ENCODE measurements around the gene DDX51.

DDX51 gene

DNA sequence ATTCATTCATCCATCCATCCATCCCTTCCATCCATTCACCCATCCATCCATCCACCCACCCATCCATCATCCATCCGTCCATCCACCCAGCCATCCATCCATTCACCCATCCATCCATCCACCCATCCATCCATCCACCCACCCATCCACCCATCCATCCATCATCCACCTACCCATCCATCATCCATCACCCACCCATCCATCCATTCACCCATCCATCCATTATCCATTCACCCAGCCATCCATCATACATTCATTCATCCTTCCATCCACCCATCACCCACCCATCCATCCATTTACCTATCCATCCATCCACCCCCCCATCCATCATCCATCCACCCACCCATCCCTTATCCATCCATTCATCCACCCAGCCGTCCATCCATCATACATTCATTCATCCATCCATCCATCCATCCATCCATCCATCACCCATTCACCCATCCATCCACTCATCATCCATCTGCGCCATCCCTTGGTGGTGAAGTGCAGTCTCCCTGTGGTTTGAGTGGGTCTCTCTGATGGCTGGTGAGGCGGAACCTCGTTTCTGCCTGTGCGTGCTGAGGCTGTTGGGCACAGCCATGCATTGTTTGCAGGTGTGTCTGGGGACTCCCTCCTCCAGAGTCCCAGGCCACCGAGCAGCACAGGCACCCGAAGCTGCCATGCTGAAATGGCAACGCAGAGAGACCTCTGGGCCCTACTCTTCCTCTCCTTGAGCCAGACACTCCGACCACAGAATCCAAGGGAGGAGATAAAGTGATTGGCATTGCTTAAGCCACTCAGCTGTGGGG, 22.9 kb upstream of the DDX51 start:
- no peak for FAIRE-seq

DNA sequence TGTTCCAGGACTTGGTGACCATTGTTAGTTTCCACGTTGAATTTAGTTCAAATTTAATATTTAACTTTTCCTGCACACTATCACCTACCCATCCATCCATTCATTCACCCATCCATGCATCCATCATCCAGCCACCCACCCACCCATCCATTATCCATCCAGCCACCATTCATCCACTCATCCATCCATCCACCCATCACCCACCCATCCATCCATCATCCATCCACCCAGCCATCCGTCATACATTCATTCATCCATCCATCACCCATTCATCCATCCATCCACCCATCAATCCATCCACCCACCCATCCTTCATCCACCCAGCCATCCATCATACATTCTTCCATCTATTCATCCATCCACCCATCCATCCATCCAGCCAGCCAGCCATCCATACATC, 22.0 kb upstream of the DDX51 start:
- FAIRE-seq: no peak

DNA sequence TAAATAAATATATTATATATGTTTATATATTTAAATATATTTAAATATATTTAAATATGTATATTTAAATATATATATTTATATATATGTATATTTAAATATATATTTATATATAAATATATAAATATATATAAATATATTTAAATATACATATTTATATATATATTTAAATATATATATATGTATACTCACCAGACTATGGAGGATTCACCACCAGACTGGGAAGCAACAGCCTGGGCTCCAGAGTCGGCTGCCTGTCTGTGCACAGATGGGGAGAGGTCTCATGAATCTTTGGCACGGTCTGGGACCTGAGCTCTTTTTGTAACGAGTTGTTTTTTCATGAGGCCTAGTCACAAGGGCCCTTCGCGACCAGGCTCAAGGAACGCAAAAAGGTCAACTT, 21.5 kb upstream of the DDX51 start:
- no peak for FAIRE-seq

DNA sequence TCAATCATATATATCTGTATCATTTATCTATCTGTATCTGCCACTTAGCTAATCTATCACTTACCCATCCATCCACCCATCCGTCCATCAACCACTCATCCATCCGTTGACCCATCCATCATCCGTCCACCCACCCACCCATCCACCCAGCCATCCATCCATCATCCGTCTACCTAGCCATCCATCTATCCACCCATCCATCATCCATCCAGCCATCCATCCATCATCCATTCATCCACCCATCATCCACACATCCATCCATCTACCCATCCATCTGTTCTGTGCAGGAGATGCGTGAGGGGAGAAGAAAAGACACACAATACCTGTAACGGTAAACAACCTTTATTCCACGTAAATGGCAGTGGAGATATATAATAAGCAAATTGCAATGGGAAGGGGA, 20.3 kb upstream of the DDX51 start:
- FAIRE-seq: no peak

DNA sequence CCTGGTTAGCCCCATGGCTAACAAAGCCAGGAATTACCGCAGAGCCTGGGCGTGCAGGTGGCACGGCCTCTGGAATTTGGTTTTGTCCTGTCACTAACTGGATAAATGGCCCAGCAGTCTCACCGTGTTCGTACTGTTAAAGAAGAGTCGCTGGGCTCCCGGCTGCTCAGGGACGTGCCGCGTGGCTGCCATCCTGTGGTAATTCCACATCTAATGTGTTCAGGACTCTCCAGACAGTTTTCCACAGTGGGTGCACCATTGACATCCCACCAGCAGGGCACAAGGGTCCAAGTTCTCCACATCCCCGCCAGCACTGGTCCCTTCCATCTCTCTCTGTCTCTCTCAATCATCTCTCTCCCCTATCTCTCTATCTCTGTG, 19.8 kb upstream of the DDX51 start:
- no peak for FAIRE-seq

DNA sequence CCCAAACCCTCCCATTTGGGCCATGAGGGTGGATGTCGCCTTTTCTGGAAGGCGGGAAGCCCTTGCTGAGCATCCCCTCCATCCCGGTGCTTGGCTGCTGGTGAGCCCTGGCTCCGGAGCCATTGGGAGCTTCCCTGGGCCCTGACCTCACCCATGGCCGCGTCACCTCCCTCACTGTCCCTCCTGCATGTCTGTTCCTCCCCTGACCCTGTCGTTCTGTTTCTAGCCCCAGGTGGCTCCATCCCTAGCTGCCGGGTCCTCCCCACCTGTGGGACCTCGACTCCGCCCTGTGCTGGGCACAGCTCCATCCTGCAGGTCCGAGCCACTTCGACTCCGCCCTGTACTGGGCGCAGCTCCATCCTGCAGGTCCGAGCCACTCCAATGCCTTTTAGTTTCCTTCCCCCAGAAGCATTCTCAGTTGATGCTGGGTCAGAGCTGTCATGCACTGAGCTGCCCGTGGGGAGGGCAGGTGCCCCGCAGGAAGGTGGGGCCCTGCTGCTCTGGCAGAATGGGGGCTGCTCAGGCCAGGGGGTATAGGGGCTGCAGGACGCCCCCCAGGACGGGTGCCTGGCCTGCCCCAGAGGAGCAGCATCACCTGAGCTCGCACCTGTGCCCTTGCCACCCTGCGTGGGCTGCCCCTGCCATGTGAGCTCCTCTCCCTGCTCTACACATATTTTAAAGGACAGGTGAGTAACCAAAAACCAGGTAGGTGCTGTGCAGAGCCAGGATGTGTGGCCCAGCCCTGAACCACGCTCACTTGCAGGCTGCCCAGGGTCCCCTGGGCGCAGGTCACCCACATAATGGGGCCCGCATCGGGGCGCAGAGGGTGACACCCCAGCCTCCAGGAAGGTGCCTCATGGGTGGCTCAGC, 19.2 kb upstream of the DDX51 start:
- no peak for FAIRE-seq

DNA sequence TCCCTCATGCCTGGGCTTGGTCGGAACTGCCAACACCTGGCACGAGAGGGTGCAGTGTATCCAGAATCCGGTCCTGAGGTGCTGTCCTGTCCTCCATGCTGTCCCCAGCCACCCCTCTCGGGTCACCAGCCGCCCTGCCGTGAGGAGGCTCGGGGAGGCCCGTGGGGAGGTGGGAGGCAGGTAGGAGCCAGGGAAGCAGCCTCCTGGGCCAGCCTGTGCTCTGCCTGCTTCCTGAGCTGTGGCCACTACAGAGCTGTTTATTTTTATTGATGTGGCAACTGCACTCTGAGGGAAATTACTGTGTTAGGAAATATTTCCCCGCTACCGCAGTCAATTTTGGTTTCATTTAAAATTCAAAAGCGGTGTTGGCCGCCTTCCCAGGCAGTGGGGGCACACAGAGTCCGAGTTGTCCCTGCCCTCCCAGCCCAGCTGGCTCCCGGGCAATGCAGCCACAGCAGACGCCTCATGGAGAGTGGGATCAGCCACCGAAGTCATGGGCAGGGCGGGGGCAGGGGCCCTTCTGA, 18.5 kb upstream of the DDX51 start:
- no peak for FAIRE-seq

DNA sequence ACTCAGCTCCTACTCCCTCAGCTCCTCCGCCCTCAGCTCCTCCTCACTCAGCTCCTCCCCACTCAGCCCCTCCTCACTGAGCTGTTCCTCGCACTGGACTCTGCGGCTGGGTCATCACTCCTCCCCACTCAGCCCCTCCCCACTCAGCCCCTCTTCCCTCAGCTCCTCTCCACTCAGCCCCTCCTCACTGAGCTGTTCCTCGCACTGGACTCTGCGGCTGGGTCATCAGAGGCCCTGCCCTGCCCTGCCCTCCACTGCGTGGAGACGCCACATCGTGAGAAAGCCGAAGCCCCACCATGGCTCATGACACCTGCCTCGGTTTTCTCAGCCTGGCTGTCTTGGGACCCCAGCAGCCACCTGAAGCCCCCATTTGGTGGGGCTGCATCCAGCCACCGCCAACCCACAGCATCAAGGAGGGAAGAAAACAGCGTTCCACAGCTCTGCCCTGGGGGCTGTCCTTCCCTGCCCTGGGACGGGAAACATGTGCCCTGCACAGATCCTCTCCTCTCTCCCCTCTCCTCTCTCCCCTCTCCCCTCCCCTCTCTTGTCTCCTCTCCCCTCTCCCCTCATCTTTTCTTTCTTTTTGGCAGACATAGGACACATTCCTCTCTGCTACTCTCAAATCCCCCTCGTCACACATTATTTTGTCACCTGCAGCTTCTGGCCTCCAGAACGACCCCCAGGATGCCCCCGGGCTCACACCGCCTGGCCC, 17.8 kb upstream of the DDX51 start:
- no peak for FAIRE-seq

DNA sequence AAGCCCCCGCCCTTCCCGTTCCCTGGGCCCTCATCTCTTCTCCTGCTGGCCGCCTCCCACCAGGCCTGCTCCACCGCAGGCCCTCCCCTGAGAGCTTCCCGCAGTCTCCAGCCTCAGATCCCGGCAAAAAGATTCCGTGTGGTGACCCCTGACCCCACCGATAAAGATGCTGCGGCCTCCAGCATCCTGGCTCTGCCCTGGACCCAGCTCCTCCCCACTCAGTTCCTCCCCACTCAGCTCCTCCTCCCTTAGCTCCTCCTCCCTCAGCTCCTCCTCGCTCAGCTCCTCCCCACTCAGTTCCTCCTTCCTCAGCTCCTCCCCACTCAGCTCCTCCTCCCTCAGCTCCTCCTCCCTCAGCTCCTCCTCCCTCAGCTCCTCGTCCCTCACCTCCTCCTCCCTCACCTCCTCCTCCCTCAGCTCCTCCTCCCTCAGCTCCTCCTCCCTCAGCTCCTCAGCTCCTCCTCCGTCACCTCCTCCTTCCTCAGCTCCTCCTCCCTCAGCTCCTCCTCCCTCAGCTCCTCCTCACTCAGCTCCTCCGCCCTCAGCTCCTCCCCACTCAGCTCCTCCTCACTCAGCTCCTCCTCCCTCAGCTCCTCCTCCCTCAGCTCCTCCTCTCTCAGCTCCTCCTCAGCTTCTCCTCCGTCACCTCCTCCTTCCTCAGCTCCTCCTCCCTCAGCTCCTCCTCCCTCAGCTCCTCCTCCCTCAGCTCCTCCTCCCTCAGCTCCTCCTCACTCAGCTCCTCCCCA, 17.1 kb upstream of the DDX51 start:
- FAIRE-seq: no peak

DNA sequence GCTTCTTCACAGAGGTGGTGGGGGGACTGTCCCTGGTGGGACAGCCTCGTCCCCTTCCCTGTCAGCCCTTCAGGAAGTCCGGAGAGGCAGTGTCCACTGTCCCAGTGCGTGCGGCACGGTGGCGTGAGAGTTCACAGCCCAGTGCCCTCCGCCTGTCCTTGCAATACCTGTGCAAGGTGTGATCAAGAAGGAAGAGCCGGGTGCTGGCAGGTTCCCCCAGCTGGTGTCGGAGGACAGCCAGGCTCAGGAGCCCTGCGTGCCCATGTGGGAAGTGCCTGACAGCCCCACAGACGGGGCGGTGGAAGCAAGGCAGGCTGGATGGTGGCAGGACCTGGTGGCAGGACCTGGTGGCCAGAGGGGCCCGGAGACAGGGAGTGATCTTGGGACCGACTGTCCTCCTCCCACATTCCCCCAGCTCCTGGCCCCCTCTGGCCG, 16.5 kb upstream of the DDX51 start:
- no peak for FAIRE-seq

DNA sequence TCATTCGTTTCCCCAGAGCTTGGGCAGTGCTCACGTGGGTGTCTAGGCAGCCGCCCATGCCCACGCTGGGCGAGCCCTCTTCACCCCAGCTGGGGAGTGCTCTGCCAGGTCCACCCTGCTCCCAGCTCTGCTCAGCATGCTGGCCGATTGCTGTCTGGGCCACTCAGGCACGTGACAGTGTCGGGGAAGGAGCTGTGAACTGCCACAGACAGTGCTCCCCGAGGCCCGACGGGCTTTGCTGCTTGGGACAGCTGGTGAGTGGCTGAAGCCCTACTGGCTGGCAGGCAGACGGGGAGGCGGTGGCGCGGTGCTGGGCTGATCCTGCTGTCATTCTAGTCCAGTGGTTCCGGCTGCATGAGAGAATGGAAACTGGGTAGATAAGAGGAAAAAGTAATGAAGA, 15.9 kb upstream of the DDX51 start:
- FAIRE-seq: no peak

DNA sequence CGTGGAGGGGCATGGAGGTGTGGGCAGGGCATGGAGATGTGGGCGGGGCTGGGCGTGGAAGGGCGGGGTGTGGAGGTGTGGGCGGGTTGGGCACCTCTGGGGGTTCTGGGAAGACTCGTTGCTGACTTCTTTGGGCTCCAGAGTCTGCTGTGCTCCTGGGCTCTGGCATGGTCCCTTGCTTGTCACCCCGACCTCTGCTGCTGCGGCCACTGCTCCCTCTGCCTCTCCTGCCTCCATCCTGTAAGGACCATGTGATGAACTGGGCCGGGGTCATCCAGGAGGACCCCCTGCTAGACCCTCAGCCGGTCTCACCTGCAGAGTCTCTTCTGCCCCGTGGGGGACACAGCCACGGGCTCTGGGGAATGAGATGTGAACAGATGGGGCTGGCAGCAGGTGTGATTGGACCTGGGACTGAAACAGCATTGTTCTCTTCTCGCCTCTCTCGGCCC, 15.5 kb upstream of the DDX51 start:
- FAIRE-seq: no peak

DNA sequence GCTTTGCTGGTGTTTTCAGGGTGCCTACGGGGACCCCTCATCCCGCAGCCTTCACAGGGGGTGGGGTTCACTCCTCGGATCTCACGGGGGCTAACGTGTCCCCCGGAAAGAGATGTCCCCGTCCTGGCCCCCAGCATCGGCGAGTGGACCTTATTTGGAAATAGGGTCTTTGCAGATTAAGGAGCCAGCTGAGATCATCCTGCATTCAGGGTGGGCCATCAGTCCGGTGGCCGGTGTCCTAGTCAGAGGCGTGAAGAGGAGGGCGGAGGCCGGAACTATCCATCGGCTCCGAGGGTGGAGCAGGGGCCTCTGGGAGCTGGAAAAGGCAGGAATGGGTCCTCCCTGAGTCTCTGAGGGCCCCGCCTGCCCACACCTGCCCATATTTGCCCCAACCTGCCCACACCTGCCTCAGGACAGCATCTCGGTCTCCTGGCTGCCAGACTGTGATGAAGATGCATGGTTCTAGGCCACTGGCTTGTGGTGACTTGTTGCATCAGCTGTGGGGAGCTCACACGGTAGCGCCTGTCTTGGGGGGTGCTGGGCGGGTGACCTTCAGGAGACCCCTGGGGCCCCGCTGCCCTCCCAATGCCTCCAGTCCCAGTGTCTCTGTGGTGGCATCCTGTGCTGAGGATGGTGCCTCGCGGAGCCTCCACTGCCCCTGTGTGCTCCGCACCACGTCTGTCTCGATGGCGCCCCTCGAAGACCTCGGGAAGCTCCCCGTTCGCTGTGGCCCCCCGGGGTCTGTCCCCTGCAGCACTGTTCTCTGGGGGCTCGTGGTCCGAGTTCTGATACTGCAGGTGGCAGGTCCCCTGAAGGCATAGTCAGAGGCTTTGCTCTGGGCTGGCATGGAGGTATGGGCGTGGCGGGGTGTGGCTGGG, 14.8 kb upstream of the DDX51 start:
- no peak for FAIRE-seq

DNA sequence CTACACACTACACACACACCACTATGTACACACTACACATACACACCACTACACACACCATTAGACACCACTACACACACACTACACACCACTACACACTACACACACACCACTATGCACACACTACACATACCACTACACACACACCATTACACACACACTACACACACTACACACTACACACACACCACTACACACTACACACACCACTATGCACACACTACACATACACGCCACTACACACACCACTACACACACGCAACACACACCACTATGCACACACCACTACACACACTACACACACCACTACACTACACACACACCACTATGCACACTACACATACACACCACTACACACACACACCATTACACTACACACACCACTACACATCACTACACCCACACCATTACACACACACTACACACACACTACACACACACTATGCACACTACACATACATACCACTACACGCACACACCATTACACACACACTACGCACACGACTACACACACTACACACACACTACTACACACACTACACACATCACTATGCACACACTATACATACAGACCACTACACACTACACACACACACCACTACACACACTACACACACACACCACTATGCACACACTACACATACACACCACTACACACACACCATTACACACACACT, 13.8 kb upstream of the DDX51 start:
- FAIRE-seq: no peak

DNA sequence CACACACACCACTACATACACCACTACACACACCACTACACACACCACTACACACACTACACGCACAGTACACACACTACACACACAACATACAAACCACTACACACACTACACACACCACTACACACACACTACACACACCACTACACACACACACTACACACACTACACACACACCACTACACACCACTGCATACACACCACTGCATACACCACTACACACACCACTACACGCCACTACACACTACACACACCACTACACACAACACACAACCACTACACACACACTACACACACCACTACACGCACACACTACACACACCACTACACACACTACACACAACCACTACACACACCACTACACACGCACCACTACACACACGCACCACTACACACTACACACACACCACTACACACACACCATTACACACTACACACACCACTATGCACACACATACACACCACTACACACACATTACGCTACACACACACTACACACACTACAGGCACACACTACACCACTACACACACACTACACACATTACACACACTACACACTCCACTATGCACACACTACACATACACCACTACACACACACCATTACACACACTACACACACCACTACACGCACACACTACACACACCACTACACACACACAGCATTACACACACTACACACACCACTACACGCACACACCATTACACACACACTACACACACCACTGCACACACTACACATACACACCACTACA, 12.6 kb upstream of the DDX51 start:
- FAIRE-seq: no peak

DNA sequence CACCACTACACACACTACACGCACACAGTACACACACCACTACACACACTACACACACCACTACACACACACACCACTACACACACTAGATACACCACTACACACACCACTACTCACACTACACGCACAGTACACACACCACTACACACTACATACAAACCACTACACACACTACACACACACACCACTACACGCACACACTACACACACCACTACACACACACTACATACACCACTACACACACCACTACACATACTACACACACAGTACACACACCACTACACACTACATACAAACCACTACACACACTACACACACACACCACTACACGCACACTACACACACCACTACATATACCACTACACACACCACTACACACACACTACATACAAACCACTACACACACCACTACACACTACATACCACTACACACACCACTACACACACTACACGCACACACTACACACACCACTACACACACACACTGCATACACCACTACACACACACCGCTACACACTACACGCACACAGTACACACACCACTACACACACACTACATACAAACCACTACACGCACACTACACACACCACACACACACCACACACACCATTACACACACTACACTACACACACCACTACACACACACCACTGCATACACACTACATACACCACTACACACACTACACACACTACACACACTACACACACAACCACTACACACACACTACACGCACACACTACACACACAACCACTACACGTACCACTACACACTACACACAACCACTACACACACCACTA, 11.9 kb upstream of the DDX51 start:
- no peak for FAIRE-seq

DNA sequence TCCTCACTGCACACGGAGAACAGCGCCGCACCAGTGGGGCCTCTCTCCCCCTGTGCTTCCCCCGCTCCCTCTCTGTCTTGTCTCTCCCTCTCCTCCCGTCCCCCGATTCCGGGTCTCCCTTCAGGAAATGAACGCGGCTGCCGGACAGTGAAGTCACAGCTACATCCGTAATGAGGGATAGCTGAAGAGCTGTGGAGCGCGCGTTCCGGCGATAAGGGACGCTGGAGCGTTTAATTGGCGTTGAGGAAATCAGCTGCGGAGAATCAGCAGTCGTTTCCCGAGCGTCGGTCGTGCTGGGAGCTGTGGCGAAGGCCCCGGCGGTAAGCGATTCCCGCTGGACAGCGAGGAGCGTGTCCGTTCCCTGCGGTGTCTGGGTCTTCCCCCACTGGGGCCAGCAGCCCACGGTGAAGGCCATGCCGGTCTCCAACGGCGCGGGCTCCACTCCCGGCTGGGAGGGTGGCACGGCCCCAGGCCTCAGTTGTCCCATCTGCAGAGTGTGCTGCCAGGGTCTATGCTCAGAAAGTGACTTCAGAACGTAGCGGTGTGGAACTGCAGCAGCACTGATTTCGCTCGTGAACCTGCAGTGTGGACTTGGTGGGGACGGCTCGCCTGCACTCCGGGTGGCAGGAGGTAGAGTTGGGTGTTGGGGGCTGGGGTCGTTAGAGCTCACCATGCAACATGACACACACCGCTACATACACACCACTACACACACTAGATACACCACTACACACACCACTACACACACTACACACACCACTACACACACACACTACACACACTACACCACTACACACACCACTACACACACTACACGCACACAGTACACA, 11.0 kb upstream of the DDX51 start:
- no peak for FAIRE-seq

DNA sequence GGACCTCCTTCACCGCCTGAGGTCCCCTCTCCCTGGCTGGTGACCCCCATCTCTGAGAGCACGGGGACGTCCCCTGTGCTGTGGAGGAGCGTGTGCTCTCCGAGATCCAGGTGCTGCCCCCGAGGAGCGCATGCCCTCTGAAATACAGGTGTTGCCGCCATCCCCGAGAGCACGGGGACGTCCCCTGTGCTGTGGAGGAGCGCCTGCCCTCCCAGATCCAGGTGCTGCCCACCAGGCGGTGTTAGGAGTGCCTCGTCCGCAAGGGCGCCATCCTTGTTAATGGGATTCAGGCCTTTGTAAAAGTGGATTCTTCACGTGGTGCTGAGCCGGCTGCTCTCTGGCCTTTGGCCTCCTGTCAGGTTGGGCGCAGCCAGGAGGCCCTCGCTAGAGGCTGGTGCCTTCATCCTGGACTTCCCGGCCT, 10.2 kb upstream of the DDX51 start:
- no peak for FAIRE-seq
